IPS-18a (cell line): Measurements from ENCODE around the gene FBN2.

Experiments
- H3K27ac ChIP-seq: one replicate; pipeline ENCODE4 v1.5.1; 2013; ENCODE audit warnings: low read length
- H3K27me3 ChIP-seq: one replicate; pipeline ENCODE4 v1.6.1; 2013; ENCODE audit warnings: mild to moderate bottlenecking, low read length; ENCODE audit not compliant: control insufficient read depth, insufficient read depth
- H3K36me3 ChIP-seq: one replicate; pipeline ENCODE4 v1.6.1; 2013; ENCODE audit warnings: low read depth, low read length; ENCODE audit not compliant: control insufficient read depth
- H3K4me1 ChIP-seq: one replicate; pipeline ENCODE4 v1.6.1; 2013; ENCODE audit warnings: low read depth, low read length; ENCODE audit not compliant: control insufficient read depth
- H3K4me3 ChIP-seq: one replicate; pipeline ENCODE4 v1.5.1; 2013; ENCODE audit warnings: low read length
- H3K9ac ChIP-seq: one replicate; pipeline ENCODE4 v1.6.1; 2013; ENCODE audit warnings: mild to moderate bottlenecking, low read length, moderate library complexity
- H3K9me3 ChIP-seq: one replicate; pipeline ENCODE4 v1.6.1; 2013; ENCODE audit warnings: low read depth, low read length; ENCODE audit not compliant: control insufficient read depth

FBN2 gene

GRCh38 chr5:128384068-128384467, 154.0 kb downstream of the FBN2 start:
- Histone ChIP-seq H3K9ac (no peak overlapping the region), H3K4me1 (no peaks in the 10 kb centered on the region), H3K27me3 (peaks cover 15% of the 10 kb centered on the region), H3K4me3 (no peak overlapping the region), H3K9me3 (no peaks in the 10 kb centered on the region), H3K36me3 (no peaks in the 10 kb centered on the region), H3K27ac (no peak overlapping the region)

- Histone ChIP-seq H3K27ac (no peak overlapping the region), H3K36me3 (peaks cover 6% of the 10 kb centered on the region), H3K4me3 (no peak overlapping the region), H3K9me3 (no peaks in the 10 kb centered on the region), H3K4me1 (no peaks in the 10 kb centered on the region), H3K9ac (no peak overlapping the region), H3K27me3 (no peaks in the 10 kb centered on the region)
Observed at GRCh38 chr5:128380337-128380736, 157.7 kb downstream of the FBN2 start.

GRCh38 chr5:128378632-128379031, 159.4 kb downstream of the FBN2 start:
- no peak overlapping the region for H3K9ac ChIP-seq
- H3K9me3 ChIP-seq = no peaks in the 10 kb centered on the region
- no peaks in the 10 kb centered on the region for H3K27me3 ChIP-seq
- H3K4me3 ChIP-seq = no peak overlapping the region
- H3K27ac ChIP-seq = no peak overlapping the region
- H3K36me3 ChIP-seq = peaks cover 14% of the 10 kb centered on the region
- H3K4me1 ChIP-seq = no peaks in the 10 kb centered on the region

- Histone ChIP-seq H3K9ac (no peak overlapping the region), H3K4me3 (no peak overlapping the region), H3K27ac (no peak overlapping the region), H3K36me3 (peaks cover 14% of the 10 kb centered on the region), H3K4me1 (no peaks in the 10 kb centered on the region), H3K9me3 (no peaks in the 10 kb centered on the region), H3K27me3 (no peaks in the 10 kb centered on the region)
Observed at GRCh38 chr5:128378196-128378595, 159.8 kb downstream of the FBN2 start.

GRCh38 chr5:128376577-128376976, 161.5 kb downstream of the FBN2 start:
- H3K9ac ChIP-seq = no peak overlapping the region
- H3K36me3 ChIP-seq = peaks cover 14% of the 10 kb centered on the region
- H3K4me3 ChIP-seq = no peak overlapping the region
- no peaks in the 10 kb centered on the region for H3K4me1 ChIP-seq
- H3K27me3 ChIP-seq = no peaks in the 10 kb centered on the region
- H3K9me3 ChIP-seq = no peaks in the 10 kb centered on the region
- no peak overlapping the region for H3K27ac ChIP-seq

- no peak overlapping the region for H3K9ac ChIP-seq
- peaks cover 21% of the 10 kb centered on the region for H3K36me3 ChIP-seq
- no peak overlapping the region for H3K4me3 ChIP-seq
- H3K27me3 ChIP-seq = no peaks in the 10 kb centered on the region
- no peak overlapping the region for H3K27ac ChIP-seq
- no peaks in the 10 kb centered on the region for H3K9me3 ChIP-seq
- H3K4me1 ChIP-seq = no peaks in the 10 kb centered on the region
Observed at GRCh38 chr5:128366147-128366546, 171.9 kb downstream of the FBN2 start.

- Histone ChIP-seq H3K27me3 (no peaks in the 10 kb centered on the region), H3K4me1 (no peaks in the 10 kb centered on the region), H3K36me3 (peaks cover 11% of the 10 kb centered on the region), H3K27ac (no peak overlapping the region), H3K9me3 (no peaks in the 10 kb centered on the region), H3K9ac (no peak overlapping the region), H3K4me3 (no peak overlapping the region)
Observed at GRCh38 chr5:128362370-128362769, 175.7 kb downstream of the FBN2 start.

GRCh38 chr5:128358826-128359225, 179.2 kb downstream of the FBN2 start:
- Histone ChIP-seq H3K36me3 (peaks cover 21% of the 10 kb centered on the region), H3K9me3 (no peaks in the 10 kb centered on the region), H3K9ac (no peak overlapping the region), H3K4me1 (peaks cover 5% of the 10 kb centered on the region), H3K27me3 (no peaks in the 10 kb centered on the region), H3K4me3 (no peak overlapping the region), H3K27ac (no peak overlapping the region)

- no peak overlapping the region for H3K9ac ChIP-seq
Observed at GRCh38 chr5:128357226-128357625, 180.8 kb downstream of the FBN2 start.

GRCh38 chr5:128355961-128356360, 182.1 kb downstream of the FBN2 start:
- no peak overlapping the region for H3K9ac ChIP-seq
- no peaks in the 10 kb centered on the region for H3K9me3 ChIP-seq
- H3K27ac ChIP-seq = no peak overlapping the region
- peaks cover 5% of the 10 kb centered on the region for H3K4me1 ChIP-seq
- H3K4me3 ChIP-seq = no peak overlapping the region
- no peaks in the 10 kb centered on the region for H3K27me3 ChIP-seq
- peaks cover 24% of the 10 kb centered on the region for H3K36me3 ChIP-seq

More at GRCh38 chr5:128357226-128357625, 180.8 kb downstream of the FBN2 start:
- Histone ChIP-seq H3K9me3 (no peaks in the 10 kb centered on the region), H3K27ac (no peak overlapping the region), H3K27me3 (no peaks in the 10 kb centered on the region), H3K36me3 (peaks cover 23% of the 10 kb centered on the region), H3K4me1 (peaks cover 5% of the 10 kb centered on the region), H3K4me3 (no peak overlapping the region)

GRCh38 chr5:128353441-128354107, 184.5 kb downstream of the FBN2 start:
- Histone ChIP-seq H3K4me1 (peaks cover 5% of the 10 kb centered on the region), H3K9me3 (no peaks in the 10 kb centered on the region), H3K27ac (no peak overlapping the region)

GRCh38 chr5:128350705-128351104, 187.3 kb downstream of the FBN2 start:
- Histone ChIP-seq H3K4me3 (no peak overlapping the region), H3K9me3 (no peaks in the 10 kb centered on the region), H3K27me3 (no peaks in the 10 kb centered on the region), H3K36me3 (peaks cover 14% of the 10 kb centered on the region), H3K4me1 (peaks cover 5% of the 10 kb centered on the region), H3K27ac (no peak overlapping the region), H3K9ac (no peak overlapping the region)

More at GRCh38 chr5:128353441-128354107, 184.5 kb downstream of the FBN2 start:
- Histone ChIP-seq H3K4me3 (no peak overlapping the region), H3K27me3 (no peaks in the 10 kb centered on the region), H3K9ac (no peak overlapping the region), H3K36me3 (peaks cover 24% of the 10 kb centered on the region)
